ENCODE data around the gene STAC2.

- TF ChIP-seq EZH2 (IDR thresholded peaks at IDR 0.05) (no peak), POLR2AphosphoS5 (IDR thresholded peaks at IDR 0.05; ENCODE audit: borderline replicate concordance, low read depth, low read length) (no peak), FOXP2 (optimal IDR thresholded peaks at IDR 0.05; ENCODE audit: control extremely low read depth, extremely low read length, insufficient read depth) (no peak)
Measured at GRCh38 chr17:39244016-39244599, 18.4 kb upstream of the STAC2 start.

Measured in SK-N-MC (cell line).